Panc1 (cell line): ENCODE results near the gene UNC5B. TPM values are rescaled to one million over a fixed set of nuclear protein-coding genes. Genes with fewer than 3 reads are reported as not detected.

ENCODE experiments used
- ATAC-seq: fragments of 200-7000 bp; cut with Tn5 transposase; 2 replicates; pipeline ENCODE4 v1.9.1; 2020; ENCODE audit warnings: mild to moderate bottlenecking, moderate library complexity
- BruUV-seq: library from RNA; stranded (reverse); fragments of 400-500 nt; replicated peaks from 2 replicates; lab custom pipeline; 2021; lab: Mats Ljungman, UMichigan
- CTCF ChIA-PET: fragments of 300-600 bp; sonication (Branson Sonifier 250); formaldehyde crosslinking; loops from one replicate; lab custom pipeline; 2022; ENCODE audit warnings: antibody characterized with exemption; lab: Charles Lee
- POLR2A ChIA-PET: fragments of 300-600 bp; sonication (Branson Sonifier 250); formaldehyde crosslinking; loops from one replicate; lab custom pipeline; 2022; ENCODE audit warnings: antibody characterized with exemption; lab: Charles Lee
- DNase-seq: peaks from one replicate; pipeline ENCODE4 v3.0.0-alpha.2; 2010; ENCODE audit warnings: low read depth, low spot score
- H3K27ac ChIP-seq: 2 replicates; pipeline ENCODE4 v1.5.1; 2011; ENCODE audit warnings: mild to moderate bottlenecking, low read length, inconsistent platforms
- H3K27me3 ChIP-seq: fragments of 200-500 bp; sonication (Bioruptor generic); 2 replicates; pipeline ENCODE4 v1.6.0; 2014; ENCODE audit warnings: low read length, inconsistent platforms; ENCODE audit not compliant: control insufficient read depth, insufficient read depth
- H3K36me3 ChIP-seq: fragments of 200-500 bp; sonication (Bioruptor generic); 2 replicates; pipeline ENCODE4 v1.5.1; 2014; ENCODE audit warnings: inconsistent platforms, mild to moderate bottlenecking, low read length, moderate library complexity; ENCODE audit not compliant: control insufficient read depth, insufficient read depth
- H3K4me1 ChIP-seq: 2 replicates; pipeline ENCODE4 v1.5.1; 2011; ENCODE audit warnings: inconsistent platforms, mild to moderate bottlenecking, low read length, moderate library complexity; ENCODE audit not compliant: control insufficient read depth, insufficient read depth
- H3K4me3 ChIP-seq, 2 experiments: 2 replicates each; pipeline ENCODE4 v1.5.1; 2011 to 2012; ENCODE audit warnings: low read depth in 2 of 2, low read length in 2 of 2, mild to moderate bottlenecking in 2 of 2, inconsistent platforms in 1 of 2, moderate library complexity in 1 of 2
- H3K9me3 ChIP-seq: fragments of 200-500 bp; sonication (Bioruptor generic); 2 replicates; pipeline ENCODE4 v1.5.1; 2014; ENCODE audit warnings: low read depth, mild to moderate bottlenecking, inconsistent platforms, low read length, moderate library complexity; ENCODE audit not compliant: control insufficient read depth, insufficient read depth
- POLR2AphosphoS5 ChIP-seq: IDR thresholded peaks from 2 replicates; pipeline ENCODE4 v1.6.1; 2012; ENCODE audit warnings: mild to moderate bottlenecking, low read depth, low read length, moderate library complexity
- SIN3A ChIP-seq: IDR thresholded peaks from 2 replicates; pipeline ENCODE4 v1.6.1; 2012; ENCODE audit warnings: low read depth, mild to moderate bottlenecking, low read length, moderate library complexity, borderline replicate concordance; ENCODE audit not compliant: insufficient read depth
- TCF7L2 ChIP-seq: IDR thresholded peaks from 2 replicates; pipeline ENCODE4 v1.6.1; 2011; ENCODE audit warnings: mild to moderate bottlenecking, low read depth, low read length, inconsistent platforms
- in situ Hi-C: cut with HindIII; loops from 2 replicates; pipeline ENCODE4 v1.10.0; 2016; ENCODE audit warnings: low sequenced_read_pairs, low pct_unique_long_range_greater_than_20kb
- intact Hi-C: fragments of 100-400 bp; cut with micrococcal nuclease; formaldehyde crosslinking; loops from one replicate; pipeline ENCODE4 v1.10.0; 2022; ENCODE audit not compliant: unreplicated experiment
- total RNA-seq: library from RNA; stranded (reverse); gene quantifications from one replicate; pipeline ENCODE4 v1.2.1, GENCODE V29; 2021; ENCODE audit not compliant: unreplicated experiment
- TF ChIP-seq, protein P1 (sequence below): fragments of 450-650 bp; IDR thresholded peaks from 2 replicates; pipeline ENCODE4 v1.5.1; 2017; ENCODE audit warnings: mild to moderate bottlenecking
- TF ChIP-seq, protein P2 (sequence below), 2 experiments: IDR thresholded peaks; 2 replicates each; pipeline ENCODE4 v1.6.1; 2011 to 2012; ENCODE audit warnings: low read depth in 2 of 2, control low read depth in 1 of 2, low read length in 1 of 2, mild to moderate bottlenecking in 1 of 2, moderate library complexity in 1 of 2; ENCODE audit not compliant: insufficient read depth in 1 of 2

The UNC5B gene
- total RNA-seq, 1 experiment from 2014 or later = 1.1 TPM

DNA sequence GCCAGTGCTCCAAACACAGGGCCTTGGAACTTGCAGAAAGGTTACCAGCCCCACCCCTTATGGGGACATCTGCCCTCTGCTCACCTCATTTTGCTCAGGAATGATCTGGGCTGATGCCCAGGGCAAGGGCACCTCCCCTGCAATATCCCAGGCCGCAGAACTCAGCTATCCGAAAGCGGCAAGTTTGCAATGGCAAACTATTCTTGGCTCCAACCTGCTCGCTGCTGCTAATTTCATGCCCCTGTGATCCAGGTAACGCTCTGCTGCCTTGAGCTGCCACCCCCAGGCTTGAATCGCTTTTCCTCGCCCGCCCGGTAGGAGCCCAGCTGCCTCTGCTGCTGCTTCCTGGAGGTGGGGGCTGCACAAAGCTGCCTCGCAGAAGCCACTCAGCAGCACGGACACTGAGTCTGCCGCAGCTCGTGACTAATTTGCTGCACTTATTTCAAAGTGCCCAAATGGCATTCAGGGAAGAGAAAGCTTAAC is 124.9 kb downstream of the UNC5B start:
- no TSS peak for BruUV-seq
- Histone ChIP-seq H3K27me3 (no peaks in the 10 kb centered on the region), H3K36me3 (no peaks in the 10 kb centered on the region), H3K9me3 (no peaks in the 10 kb centered on the region), H3K27ac (no peak overlapping the region), H3K4me1 (peaks cover 27% of the 10 kb centered on the region), H3K4me3 (no peak overlapping the region)
- ChIA-PET POLR2A (interaction anchor here (0.5 kb wide), 1 partner anchor 206 kb away, joined by 5 read pairs; no protein-coding TSS in a partner anchor), CTCF (no interaction called here)
- TF ChIP-seq SIN3A = no peak
- DNase-seq = no peak
- in situ Hi-C loops (no loop called here), intact Hi-C loops (no loop called here)
- ATAC-seq = no peak

DNA sequence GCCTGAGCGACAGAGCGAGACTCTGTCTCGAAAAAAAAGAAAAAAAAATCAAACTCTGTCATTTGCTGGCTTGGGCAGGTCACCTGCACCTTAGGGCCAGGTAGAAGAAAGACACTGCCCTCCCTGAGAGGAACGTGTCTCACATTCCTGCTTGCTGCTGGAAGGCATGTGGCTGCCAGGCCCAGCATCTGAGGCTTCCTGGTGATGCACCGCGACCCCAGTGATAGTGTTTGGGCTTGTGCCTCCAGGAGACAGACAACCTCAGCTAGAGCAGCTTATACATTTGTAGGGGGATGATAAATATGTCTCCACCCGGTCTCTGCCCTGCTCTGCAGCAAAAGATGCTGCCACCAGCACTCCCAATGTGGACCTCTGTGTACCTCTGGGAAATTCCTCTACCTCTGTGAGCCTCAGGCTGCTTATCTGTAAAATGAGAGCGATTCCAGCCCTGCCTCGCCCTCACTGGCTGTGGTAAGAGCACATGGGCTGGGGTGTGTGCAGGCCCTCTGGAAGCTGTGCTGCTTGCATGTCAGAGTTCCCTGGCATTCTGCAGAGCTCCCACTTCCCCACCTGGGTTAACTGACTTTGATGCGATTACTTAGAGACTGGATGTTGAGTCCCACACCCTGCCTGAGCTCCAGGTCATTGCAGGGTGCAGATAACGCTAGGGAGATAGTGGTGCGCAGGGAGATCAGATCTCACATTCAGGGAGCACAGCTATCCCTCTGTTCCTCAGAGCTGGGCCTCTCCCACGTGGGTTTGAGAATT is 126.5 kb downstream of the UNC5B start:
- in situ Hi-C loops (no loop called here), intact Hi-C loops (no loop called here)
- POLR2A ChIA-PET = no interaction called here

More for the DNA sequence above, 126.5 kb downstream of the UNC5B start:
- no peak overlapping the region for H3K4me3 ChIP-seq
- CTCF ChIA-PET = no interaction called here
- peak overlapping the region; percentile 19; the same call in 1 of the 2 replicates for H3K27ac ChIP-seq
- H3K9me3 ChIP-seq = no peaks in the 10 kb centered on the region
- TF ChIP-seq, protein P1, sequence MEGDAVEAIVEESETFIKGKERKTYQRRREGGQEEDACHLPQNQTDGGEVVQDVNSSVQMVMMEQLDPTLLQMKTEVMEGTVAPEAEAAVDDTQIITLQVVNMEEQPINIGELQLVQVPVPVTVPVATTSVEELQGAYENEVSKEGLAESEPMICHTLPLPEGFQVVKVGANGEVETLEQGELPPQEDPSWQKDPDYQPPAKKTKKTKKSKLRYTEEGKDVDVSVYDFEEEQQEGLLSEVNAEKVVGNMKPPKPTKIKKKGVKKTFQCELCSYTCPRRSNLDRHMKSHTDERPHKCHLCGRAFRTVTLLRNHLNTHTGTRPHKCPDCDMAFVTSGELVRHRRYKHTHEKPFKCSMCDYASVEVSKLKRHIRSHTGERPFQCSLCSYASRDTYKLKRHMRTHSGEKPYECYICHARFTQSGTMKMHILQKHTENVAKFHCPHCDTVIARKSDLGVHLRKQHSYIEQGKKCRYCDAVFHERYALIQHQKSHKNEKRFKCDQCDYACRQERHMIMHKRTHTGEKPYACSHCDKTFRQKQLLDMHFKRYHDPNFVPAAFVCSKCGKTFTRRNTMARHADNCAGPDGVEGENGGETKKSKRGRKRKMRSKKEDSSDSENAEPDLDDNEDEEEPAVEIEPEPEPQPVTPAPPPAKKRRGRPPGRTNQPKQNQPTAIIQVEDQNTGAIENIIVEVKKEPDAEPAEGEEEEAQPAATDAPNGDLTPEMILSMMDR = no peak
- TF ChIP-seq SIN3A = no peak
- TF ChIP-seq TCF7L2 = no peak
- TF ChIP-seq POLR2AphosphoS5 = no peak
- TF ChIP-seq, protein P2, sequence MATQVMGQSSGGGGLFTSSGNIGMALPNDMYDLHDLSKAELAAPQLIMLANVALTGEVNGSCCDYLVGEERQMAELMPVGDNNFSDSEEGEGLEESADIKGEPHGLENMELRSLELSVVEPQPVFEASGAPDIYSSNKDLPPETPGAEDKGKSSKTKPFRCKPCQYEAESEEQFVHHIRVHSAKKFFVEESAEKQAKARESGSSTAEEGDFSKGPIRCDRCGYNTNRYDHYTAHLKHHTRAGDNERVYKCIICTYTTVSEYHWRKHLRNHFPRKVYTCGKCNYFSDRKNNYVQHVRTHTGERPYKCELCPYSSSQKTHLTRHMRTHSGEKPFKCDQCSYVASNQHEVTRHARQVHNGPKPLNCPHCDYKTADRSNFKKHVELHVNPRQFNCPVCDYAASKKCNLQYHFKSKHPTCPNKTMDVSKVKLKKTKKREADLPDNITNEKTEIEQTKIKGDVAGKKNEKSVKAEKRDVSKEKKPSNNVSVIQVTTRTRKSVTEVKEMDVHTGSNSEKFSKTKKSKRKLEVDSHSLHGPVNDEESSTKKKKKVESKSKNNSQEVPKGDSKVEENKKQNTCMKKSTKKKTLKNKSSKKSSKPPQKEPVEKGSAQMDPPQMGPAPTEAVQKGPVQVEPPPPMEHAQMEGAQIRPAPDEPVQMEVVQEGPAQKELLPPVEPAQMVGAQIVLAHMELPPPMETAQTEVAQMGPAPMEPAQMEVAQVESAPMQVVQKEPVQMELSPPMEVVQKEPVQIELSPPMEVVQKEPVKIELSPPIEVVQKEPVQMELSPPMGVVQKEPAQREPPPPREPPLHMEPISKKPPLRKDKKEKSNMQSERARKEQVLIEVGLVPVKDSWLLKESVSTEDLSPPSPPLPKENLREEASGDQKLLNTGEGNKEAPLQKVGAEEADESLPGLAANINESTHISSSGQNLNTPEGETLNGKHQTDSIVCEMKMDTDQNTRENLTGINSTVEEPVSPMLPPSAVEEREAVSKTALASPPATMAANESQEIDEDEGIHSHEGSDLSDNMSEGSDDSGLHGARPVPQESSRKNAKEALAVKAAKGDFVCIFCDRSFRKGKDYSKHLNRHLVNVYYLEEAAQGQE (IDR thresholded peaks at IDR 0.05; ENCODE audit: insufficient read depth in 1 of 2, low read depth in 2 of 2, low read length in 1 of 2) = no peak
- ATAC-seq = peak; percentile 40
- no peak for DNase-seq
- H3K36me3 ChIP-seq = no peaks in the 10 kb centered on the region
- peaks cover 27% of the 10 kb centered on the region for H3K4me1 ChIP-seq
- H3K27me3 ChIP-seq = no peaks in the 10 kb centered on the region
- BruUV-seq = no TSS peak
